ENCODE results near the gene SLC35A3.
A peak's percentile ranks its signal among the peaks of the same experiment; 100 is the strongest.

SLC35A3 gene

DNA sequence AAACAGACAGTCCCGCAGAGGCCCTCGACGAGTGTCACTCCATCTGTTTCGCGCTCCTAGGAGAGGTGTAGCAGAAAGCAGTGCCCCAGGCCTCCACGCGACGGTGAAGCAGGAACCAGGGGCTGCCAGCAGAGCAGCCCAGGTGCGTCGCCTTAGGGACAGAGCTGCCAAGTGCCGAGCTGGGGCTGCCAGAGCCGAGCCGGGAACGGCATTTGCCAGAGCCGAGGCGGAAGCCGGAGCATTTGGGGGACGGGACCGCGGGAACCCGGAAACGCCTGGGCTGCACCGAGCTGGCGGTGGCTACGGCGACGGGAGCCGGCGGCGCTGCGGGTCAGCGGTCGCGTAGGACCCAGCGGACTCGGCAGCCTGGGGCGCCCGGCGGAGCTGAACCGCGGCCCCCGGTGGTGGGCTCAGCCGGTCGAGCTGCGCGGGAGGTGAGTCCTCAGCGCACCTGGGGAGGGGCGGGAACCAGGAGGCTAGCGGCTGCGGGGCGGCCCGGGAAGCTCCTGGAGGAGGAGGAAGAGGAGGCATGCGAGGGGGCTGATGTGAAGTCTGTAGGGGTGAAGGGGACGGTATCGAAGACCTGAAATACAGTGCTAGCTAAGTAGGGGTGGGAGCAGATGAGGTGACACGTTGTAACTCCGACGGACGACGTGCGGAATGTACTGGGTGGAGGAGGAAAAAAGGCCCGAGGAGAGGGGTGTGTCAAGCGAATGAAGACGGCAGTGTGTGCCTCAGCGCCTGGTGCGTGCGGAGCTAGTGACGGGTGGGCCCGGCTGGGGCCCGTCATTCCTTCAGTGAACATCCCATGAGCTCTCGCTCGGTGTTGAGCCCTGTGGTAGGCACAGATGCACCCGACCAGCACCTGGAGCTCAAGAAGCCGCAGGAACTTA is at the start of gene SLC35A3 (continued):
- TF ChIP-seq EGR2 (tag by site-specific recombination; IDR thresholded peaks at IDR 0.05; ENCODE audit: low read depth) (peak; percentile 77), ZNF433 (tag by site-specific recombination; IDR thresholded peaks at IDR 0.05; ENCODE audit: low read depth) (no peak), ELK4 (IDR thresholded peaks at IDR 0.05; ENCODE audit: borderline replicate concordance, low read depth, low read length) (no peak), KLF7 (tag by site-specific recombination; IDR thresholded peaks at IDR 0.05; ENCODE audit: borderline replicate concordance) (peak; percentile 39; the same call in 1 of the 2 replicates), ZNF280D (tag by site-specific recombination; IDR thresholded peaks at IDR 0.05) (peak; percentile 43; the same call in 1 of the 2 replicates), ZNF623 (tag by site-specific recombination; IDR thresholded peaks at IDR 0.05) (peak; percentile 22; the same call in 1 of the 2 replicates), ZNF621 (tag by site-specific recombination; IDR thresholded peaks at IDR 0.05) (no peak), ZBTB26 (tag by site-specific recombination; optimal IDR thresholded peaks at IDR 0.05) (peak; percentile 74), SP3 (tag by site-specific recombination; IDR thresholded peaks at IDR 0.05) (peak; percentile 74; the same call in 1 of the 2 replicates), HOXC10 (CRISPR knock-in tag; IDR thresholded peaks at IDR 0.05) (peak; percentile 80; the same call in 1 of the 2 replicates), ZNF501 (tag by site-specific recombination; IDR thresholded peaks at IDR 0.05) (peak; percentile 97), ZNF121 (tag by site-specific recombination; IDR thresholded peaks at IDR 0.05) (0 out of 2 replicates have a peak, but pooled peaks have one; percentile 13), ZNF394 (tag by site-specific recombination; IDR thresholded peaks at IDR 0.05; ENCODE audit: borderline replicate concordance) (peak; percentile 53; the same call in 1 of the 2 replicates), ZNF18 (tag by site-specific recombination; IDR thresholded peaks at IDR 0.05) (0 out of 2 replicates have a peak, but pooled peaks have one; percentile 23), ZNF26 (tag by site-specific recombination; IDR thresholded peaks at IDR 0.05) (no peak), INSM2 (tag by site-specific recombination; IDR thresholded peaks at IDR 0.05) (peak; percentile 70; the same call in 1 of the 2 replicates), ZNF660 (tag by site-specific recombination; IDR thresholded peaks at IDR 0.05) (peak; percentile 94), ZNF843 (tag by site-specific recombination; IDR thresholded peaks at IDR 0.05) (peak; percentile 68), ZNF664 (tag by site-specific recombination; IDR thresholded peaks at IDR 0.05) (0 out of 2 replicates have a peak, but pooled peaks have one; percentile 21), ZNF2 (tag by site-specific recombination; IDR thresholded peaks at IDR 0.05) (peak; percentile 96), ZNF175 (tag by site-specific recombination; IDR thresholded peaks at IDR 0.05) (no peak), SP7 (tag by site-specific recombination; IDR thresholded peaks at IDR 0.05) (peak; percentile 86), RBAK (tag by site-specific recombination; IDR thresholded peaks at IDR 0.05) (no peak)
- TF ChIP-seq, protein P1, sequence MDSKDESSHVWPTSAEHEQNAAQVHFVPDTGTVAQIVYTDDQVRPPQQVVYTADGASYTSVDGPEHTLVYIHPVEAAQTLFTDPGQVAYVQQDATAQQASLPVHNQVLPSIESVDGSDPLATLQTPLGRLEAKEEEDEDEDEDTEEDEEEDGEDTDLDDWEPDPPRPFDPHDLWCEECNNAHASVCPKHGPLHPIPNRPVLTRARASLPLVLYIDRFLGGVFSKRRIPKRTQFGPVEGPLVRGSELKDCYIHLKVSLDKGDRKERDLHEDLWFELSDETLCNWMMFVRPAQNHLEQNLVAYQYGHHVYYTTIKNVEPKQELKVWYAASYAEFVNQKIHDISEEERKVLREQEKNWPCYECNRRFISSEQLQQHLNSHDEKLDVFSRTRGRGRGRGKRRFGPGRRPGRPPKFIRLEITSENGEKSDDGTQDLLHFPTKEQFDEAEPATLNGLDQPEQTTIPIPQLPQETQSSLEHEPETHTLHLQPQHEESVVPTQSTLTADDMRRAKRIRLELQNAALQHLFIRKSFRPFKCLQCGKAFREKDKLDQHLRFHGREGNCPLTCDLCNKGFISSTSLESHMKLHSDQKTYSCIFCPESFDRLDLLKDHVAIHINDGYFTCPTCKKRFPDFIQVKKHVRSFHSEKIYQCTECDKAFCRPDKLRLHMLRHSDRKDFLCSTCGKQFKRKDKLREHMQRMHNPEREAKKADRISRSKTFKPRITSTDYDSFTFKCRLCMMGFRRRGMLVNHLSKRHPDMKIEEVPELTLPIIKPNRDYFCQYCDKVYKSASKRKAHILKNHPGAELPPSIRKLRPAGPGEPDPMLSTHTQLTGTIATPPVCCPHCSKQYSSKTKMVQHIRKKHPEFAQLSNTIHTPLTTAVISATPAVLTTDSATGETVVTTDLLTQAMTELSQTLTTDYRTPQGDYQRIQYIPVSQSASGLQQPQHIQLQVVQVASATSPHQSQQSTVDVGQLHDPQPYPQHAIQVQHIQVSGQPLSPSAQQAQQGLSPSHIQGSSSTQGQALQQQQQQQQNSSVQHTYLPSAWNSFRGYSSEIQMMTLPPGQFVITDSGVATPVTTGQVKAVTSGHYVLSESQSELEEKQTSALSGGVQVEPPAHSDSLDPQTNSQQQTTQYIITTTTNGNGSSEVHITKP (tag by site-specific recombination; IDR thresholded peaks at IDR 0.05) = peak; percentile 70
